Testis (tissue), 2 donors: ENCODE measurements around the gene PLXDC2.

ENCODE experiments used
- CTCF ChIP-seq, 3 experiments: fragments of 450-650 bp in 2 of 3; fragments of 200-600 bp in 1 of 3; sonication (generic) in 1 of 3; IDR thresholded peaks; one replicate each; pipeline ENCODE4 v1.5.1; 2016 to 2019; ENCODE audit warnings: antibody characterized with exemption in 3 of 3, mild to moderate bottlenecking in 2 of 3, moderate library complexity in 1 of 3
- POLR2A ChIP-seq: fragments of 450-650 bp; IDR thresholded peaks from one replicate; pipeline ENCODE4 v1.6.1; 2017; ENCODE audit warnings: antibody characterized with exemption, mild to moderate bottlenecking, moderate library complexity

DNA sequence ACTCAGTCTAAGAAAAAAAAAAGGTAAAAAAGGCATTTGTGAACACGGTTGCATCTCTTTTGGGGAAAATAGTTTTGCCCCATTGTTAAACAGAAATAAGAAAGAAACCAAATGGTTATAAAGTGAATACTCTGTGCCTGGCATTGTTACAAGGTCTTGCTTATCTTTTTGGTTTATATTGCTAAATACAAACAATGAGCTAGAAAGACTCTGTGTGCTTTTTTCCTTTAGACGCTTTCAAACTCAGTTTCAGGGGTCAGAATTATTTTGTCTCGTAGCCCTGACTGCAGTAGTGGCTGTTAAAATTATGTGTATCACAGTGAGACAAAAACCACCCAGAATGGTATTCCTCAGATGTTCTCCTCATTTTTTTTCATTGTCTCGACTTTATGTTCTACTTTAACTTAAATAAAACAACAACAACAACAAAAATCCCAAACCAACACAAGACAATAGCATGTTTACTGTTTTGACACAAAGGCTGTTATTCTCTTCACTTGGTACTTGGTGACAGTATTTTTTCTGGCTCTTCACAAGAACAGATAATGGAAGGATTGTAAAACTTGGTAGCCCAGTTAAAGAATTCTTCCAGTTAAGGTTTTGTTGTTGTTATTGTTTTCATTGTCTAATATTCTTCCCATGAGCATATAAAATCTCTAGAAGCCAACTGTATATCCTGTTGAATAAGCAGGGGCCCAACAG, 190.1 kb downstream of the PLXDC2 start:
- no peak for TF ChIP-seq POLR2A
- no peak for TF ChIP-seq CTCF (IDR thresholded peaks at IDR 0.05)
